HCT116 (cell line): ENCODE data around the gene KLRC3. TPM values are rescaled to one million over a fixed set of nuclear protein-coding genes. Genes with fewer than 3 reads are reported as not detected.
A peak's percentile ranks its signal among the peaks of the same experiment; 100 is the strongest.

ENCODE experiments used
- ATAC-seq: fragments of 200-7000 bp; cut with Tn5 transposase; 2 replicates; pipeline ENCODE4 v1.9.1; 2020; ENCODE audit warnings: mild to moderate bottlenecking, moderate library complexity
- BruUV-seq: library from RNA; stranded (reverse); fragments of 400-500 nt; replicated peaks from 2 replicates; lab custom pipeline; 2021; lab: Mats Ljungman, UMichigan
- CTCF ChIA-PET: fragments of 300-600 bp; sonication (Branson Sonifier 250); formaldehyde crosslinking; loops from one replicate; lab custom pipeline; 2021; ENCODE audit warnings: antibody characterized with exemption; lab: Charles Lee
- POLR2A ChIA-PET: fragments of 300-600, 350-600 bp; sonication (Branson Sonifier 250); formaldehyde crosslinking; loops from one replicate; lab custom pipeline; 2021; ENCODE audit warnings: antibody characterized with exemption; lab: Charles Lee
- RAD21 ChIA-PET, 2 experiments: fragments of 300-600 bp; sonication (Branson Sonifier 250); formaldehyde crosslinking; loops; one replicate each; lab custom pipeline; 2023; ENCODE audit warnings: low total read pairs in 2 of 2; ENCODE audit not compliant: uncharacterized antibody in 2 of 2, unreplicated experiment in 2 of 2, low non-redundant PET in 1 of 2; lab: Charles Lee
- DNase-seq: peaks from one replicate; pipeline ENCODE4 v3.0.0-alpha.2; 2010; ENCODE audit warnings: low read depth, low spot score
- H2AFZ ChIP-seq: fragments of 200-600 bp; shearing (Covaris generic), sonication (generic); 2 replicates; pipeline ENCODE4 v1.6.1; 2017; ENCODE audit warnings: low read depth, mixed run types, mixed read lengths, antibody characterized with exemption, low read length; ENCODE audit not compliant: poor library complexity, severe bottlenecking
- H3K27ac ChIP-seq: 2 replicates; pipeline ENCODE4 v1.5.1; 2012; ENCODE audit warnings: low read depth, low read length
- H3K27me3 ChIP-seq: fragments of 200-600 bp; sonication (generic); 2 replicates; pipeline ENCODE4 v1.6.1; 2016; ENCODE audit warnings: mixed run types, low read length, mixed read lengths; ENCODE audit not compliant: insufficient read depth
- H3K36me3 ChIP-seq, 2 experiments: fragments of 200-500 bp in 1 of 2; fragments of 200-600 bp in 1 of 2; sonication (Bioruptor generic) in 1 of 2; sonication (generic) in 1 of 2; 2 replicates each; pipeline versions ENCODE4 v1.5.1 to v1.6.1; 2014 to 2016; ENCODE audit warnings: low read length in 2 of 2, inconsistent platforms in 1 of 2, mixed read lengths in 1 of 2, mixed run types in 1 of 2; ENCODE audit not compliant: insufficient read depth in 2 of 2, control insufficient read depth in 1 of 2
- H3K4me1 ChIP-seq, 2 experiments: fragments of 200-600 bp in 1 of 2; sonication (generic) in 1 of 2; 2 replicates each; pipeline versions ENCODE4 v1.5.1 to v1.6.1; 2012 to 2017; ENCODE audit warnings: low read length in 2 of 2, inconsistent platforms in 1 of 2, mild to moderate bottlenecking in 1 of 2, mixed read lengths in 1 of 2, mixed run types in 1 of 2, moderate library complexity in 1 of 2; ENCODE audit not compliant: insufficient read depth in 2 of 2, control insufficient read depth in 1 of 2
- H3K4me2 ChIP-seq: fragments of 200-600 bp; sonication (generic); 2 replicates; pipeline ENCODE4 v1.6.1; 2017; ENCODE audit warnings: mixed run types, low read length, mixed read lengths
- H3K4me3 ChIP-seq, 2 experiments: fragments of 200-600 bp in 1 of 2; sonication (generic) in 1 of 2; replicated peaks in 1 of 2; 2 replicates each; pipeline ENCODE4 v1.5.1; 2011 to 2016; ENCODE audit warnings: low read length in 2 of 2, control low read depth in 1 of 2, low read depth in 1 of 2, mild to moderate bottlenecking in 1 of 2, mixed read lengths in 1 of 2, mixed run types in 1 of 2
- H3K79me2 ChIP-seq: fragments of 200-600 bp; sonication (generic); 2 replicates; pipeline ENCODE4 v1.6.1; 2017; ENCODE audit warnings: mild to moderate bottlenecking, mixed run types, low read length, moderate library complexity, mixed read lengths; ENCODE audit not compliant: insufficient read depth
- H3K9ac ChIP-seq: fragments of 200-600 bp; sonication (generic); 2 replicates; pipeline ENCODE4 v1.6.1; 2016; ENCODE audit warnings: low read length, mixed read lengths
- H3K9me2 ChIP-seq: fragments of 200-600 bp; sonication (generic), shearing (Covaris generic); 2 replicates; pipeline ENCODE4 v1.6.1; 2017; ENCODE audit warnings: mixed run types, mild to moderate bottlenecking, moderate library complexity; ENCODE audit not compliant: insufficient read depth
- H3K9me3 ChIP-seq, 2 experiments: fragments of 200-500 bp in 1 of 2; fragments of 200-600 bp in 1 of 2; sonication (Bioruptor generic) in 1 of 2; sonication (generic) in 1 of 2; 2 replicates each; pipeline ENCODE4 v1.6.1; 2014 to 2017; ENCODE audit warnings: low read length in 2 of 2, mixed read lengths in 2 of 2, inconsistent platforms in 1 of 2, low read depth in 1 of 2, mild to moderate bottlenecking in 1 of 2, mixed run types in 1 of 2, moderate library complexity in 1 of 2; ENCODE audit not compliant: control insufficient read depth in 1 of 2, insufficient read depth in 1 of 2
- H4K20me1 ChIP-seq: fragments of 200-600 bp; sonication (generic), shearing (Covaris generic); 2 replicates; pipeline ENCODE4 v1.6.1; 2017; ENCODE audit warnings: mixed run types, mild to moderate bottlenecking, moderate library complexity; ENCODE audit not compliant: insufficient read depth
- CBX3 ChIP-seq: IDR thresholded peaks from 2 replicates; pipeline ENCODE4 v1.6.1; 2012; ENCODE audit warnings: low read depth
- EGR1 ChIP-seq: IDR thresholded peaks from 2 replicates; pipeline ENCODE4 v1.6.1; 2012; ENCODE audit warnings: low read depth
- FOSL1 ChIP-seq: IDR thresholded peaks from 2 replicates; pipeline ENCODE4 v1.6.1; 2012; ENCODE audit warnings: low read depth
- SIN3A ChIP-seq: IDR thresholded peaks from 2 replicates; pipeline ENCODE4 v1.6.1; 2012; ENCODE audit warnings: low read depth
- YY1 ChIP-seq: IDR thresholded peaks from 2 replicates; pipeline ENCODE4 v1.6.1; 2011; ENCODE audit warnings: low read length, low read depth, moderate library complexity, mild to moderate bottlenecking; ENCODE audit not compliant: insufficient replicate concordance; ENCODE audit errors: extremely low read depth
- ZFX ChIP-seq: fragments of 450-650 bp; IDR thresholded peaks from 2 replicates; pipeline ENCODE4 v1.6.1; 2017
- ZNF274 ChIP-seq: fragments of 200-500 bp; sonication (Bioruptor generic); IDR thresholded peaks from 2 replicates; pipeline ENCODE4 v1.6.1; 2014; ENCODE audit warnings: mild to moderate bottlenecking, low read depth, low read length, inconsistent platforms
- intact Hi-C: fragments of 100-400 bp; cut with micrococcal nuclease; formaldehyde crosslinking; loops from 2 replicates; pipeline ENCODE4 v1.10.0; 2022
- total RNA-seq: library from RNA; stranded (reverse); gene quantifications from one replicate; pipeline ENCODE4 v1.2.1, GENCODE V29; 2021; ENCODE audit not compliant: unreplicated experiment

The KLRC3 gene
- total RNA-seq, 1 experiment from 2014 or later, result 1.8 TPM

DNA sequence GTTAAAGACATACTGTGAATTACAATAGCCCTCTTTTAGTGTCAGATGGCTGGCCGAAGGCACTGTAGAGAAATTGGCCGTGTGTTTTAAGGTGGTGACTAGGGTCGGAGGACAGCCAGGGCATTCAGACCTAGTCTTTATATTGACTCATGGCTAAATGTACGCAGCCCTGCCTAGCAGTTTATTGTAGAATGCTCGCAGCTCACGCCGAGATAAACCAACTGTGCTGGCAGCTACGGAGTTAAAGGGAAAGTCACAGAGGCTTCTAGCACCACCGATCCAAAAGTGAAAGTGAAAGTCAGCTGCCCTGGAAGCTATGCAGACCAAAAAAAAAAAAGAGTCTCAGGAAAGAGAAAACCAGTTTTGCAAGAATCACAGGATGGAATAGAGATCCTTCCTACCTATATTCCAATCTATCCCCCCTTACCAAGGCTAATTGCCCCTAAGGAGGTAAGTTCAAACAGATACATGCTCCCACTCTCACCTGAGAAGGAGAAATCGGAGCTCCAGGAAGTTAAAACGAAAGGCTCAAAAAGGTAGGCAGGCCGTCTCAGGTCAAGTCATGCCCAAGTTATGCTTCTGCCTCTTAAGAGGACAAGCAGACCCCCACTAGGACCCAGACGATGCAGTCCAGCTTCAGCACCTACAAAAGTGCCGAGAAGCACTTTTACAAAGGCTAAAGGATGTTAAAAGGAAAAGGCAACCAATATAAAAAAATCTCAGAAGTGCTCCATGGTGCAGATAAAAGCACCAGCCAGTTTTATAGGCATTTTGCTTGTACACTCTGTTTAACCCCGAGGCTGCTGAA is 55.4 kb downstream of the KLRC3 start (continued):
- TF ChIP-seq ZNF274 (no peak), CBX3 (peak; percentile 59; the same call in 1 of the 2 replicates), FOSL1 (peak; percentile 45; the same call in 1 of the 2 replicates)

DNA sequence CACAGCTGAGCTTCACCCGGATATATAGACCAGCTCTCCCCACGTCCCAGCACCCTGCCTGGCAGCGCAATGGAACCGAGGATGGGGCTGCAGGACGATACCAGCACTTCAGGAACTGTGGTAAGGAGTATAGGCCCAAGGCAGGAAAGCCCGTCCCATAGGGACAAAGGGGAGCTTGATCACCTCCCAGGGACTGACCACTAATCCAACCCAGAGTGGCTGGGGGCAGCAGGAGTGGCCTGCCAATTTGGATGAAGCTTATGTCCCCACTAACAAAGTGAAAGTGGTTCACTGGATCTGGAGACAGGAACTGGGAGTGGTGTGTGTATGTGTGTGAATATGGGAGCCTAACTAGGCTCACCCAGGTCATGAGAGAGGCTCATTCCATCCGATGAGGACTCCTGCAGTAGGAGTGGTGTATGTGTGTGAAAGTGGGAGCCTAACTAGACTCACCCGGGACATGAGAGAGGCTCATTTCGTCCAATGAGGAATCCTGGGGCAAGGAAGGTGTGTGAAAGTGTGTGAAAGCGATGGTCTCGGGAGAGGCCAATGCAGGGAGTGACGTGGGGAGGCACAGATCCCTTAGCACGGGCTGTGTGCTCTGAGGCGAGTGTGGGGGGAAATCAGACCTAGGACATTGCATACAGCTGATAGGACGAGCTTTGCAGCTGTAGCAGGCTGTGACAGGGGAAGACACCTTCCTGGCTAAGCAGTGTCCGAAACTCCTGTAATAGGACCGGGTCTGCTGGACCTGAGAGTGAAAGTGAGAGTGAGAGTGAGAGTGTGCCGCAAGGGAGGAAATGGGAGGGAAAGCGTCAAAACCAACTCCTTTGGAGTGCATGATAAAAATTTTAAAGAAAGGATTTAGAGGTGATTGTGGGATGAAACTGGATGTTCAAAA is 56.2 kb downstream of the KLRC3 start:
- RAD21 ChIA-PET, result interaction anchor here in 1 of 2 experiments (0.6 kb wide), 1 partner anchor 21 kb away, joined by 4 read pairs; no protein-coding TSS in a partner anchor
- Histone ChIP-seq H4K20me1 (no peaks in the 10 kb centered on the region), H3K4me2 (peak overlapping the region; percentile 90), H3K27me3 (no peaks in the 10 kb centered on the region), H3K9ac (peak overlapping the region; percentile 65), H3K9me2 (no peaks in the 10 kb centered on the region), H3K9me3 (peaks cover 0 to 7% of the 10 kb centered on the region in 2 experiments; a peak in 2 of 4 replicates), H3K36me3 (no peaks in the 10 kb centered on the region), H2AFZ (peak overlapping the region; percentile 67), H3K4me1 (peaks cover 37 to 52% of the 10 kb centered on the region in 2 experiments; a peak in 3 of 4 replicates), H3K27ac (peak overlapping the region; percentile 89), H3K4me3 (peak overlapping the region; percentile 71 to 74), H3K79me2 (no peaks in the 10 kb centered on the region)
- TF ChIP-seq SIN3A (no peak), EGR1 (no peak), ZFX (peak; percentile 59), YY1 (no peak)
- intact Hi-C loops, result no loop called here
- POLR2A ChIA-PET, result interaction anchor here (1.2 to 1.5 kb wide), 4 partner anchors 10 to 184 kb away, joined by 3 to 4 read pairs (median 4); no protein-coding TSS in a partner anchor
- no peak for DNase-seq
- CTCF ChIA-PET, result interaction anchor here (3.1 kb wide), 1 partner anchor 33 kb away, joined by 11 read pairs; no protein-coding TSS in a partner anchor
- ATAC-seq, result peak; percentile 62
- TSS peak; percentile 57 for BruUV-seq
